PC-3 (cell line): ENCODE data around the gene ATP8A2. TPM values are rescaled to one million over a fixed set of nuclear protein-coding genes. Genes with fewer than 3 reads are reported as not detected.
"Not testable (repeated sequence)": the region's sequence is repeated elsewhere in the genome, so short reads cannot be mapped to it uniquely, and the experiment has no call there.

ENCODE experiments used
- ATAC-seq: fragments of 200-7000 bp; cut with Tn5 transposase; 2 replicates; pipeline ENCODE4 v1.9.1; 2020; ENCODE audit warnings: mild to moderate bottlenecking, moderate library complexity
- BruUV-seq: library from RNA; stranded (reverse); fragments of 400-500 nt; replicated peaks from 2 replicates; lab custom pipeline; 2021; lab: Mats Ljungman, UMichigan
- CTCF ChIA-PET: fragments of 300-600 bp; sonication (Branson Sonifier 250); formaldehyde crosslinking; loops from one replicate; lab custom pipeline; 2022; ENCODE audit warnings: antibody characterized with exemption; lab: Charles Lee
- POLR2A ChIA-PET: fragments of 300-600 bp; sonication (Branson Sonifier 250); formaldehyde crosslinking; loops from one replicate; lab custom pipeline; 2022; ENCODE audit warnings: antibody characterized with exemption; ENCODE audit not compliant: unreplicated experiment; lab: Charles Lee
- DNase-seq: peaks from one replicate; pipeline ENCODE4 v3.0.0-alpha.2; 2015
- H2AFZ ChIP-seq: fragments of 300-600 bp; sonication (generic); 2 replicates; pipeline ENCODE4 v1.6.0; 2016; ENCODE audit warnings: antibody characterized with exemption, low read length
- H3F3A ChIP-seq: fragments of 300-600 bp; sonication (generic); one replicate; pipeline ENCODE4 v1.6.0; 2017; ENCODE audit warnings: antibody characterized with exemption, low read length, control low read depth, mild to moderate bottlenecking; ENCODE audit not compliant: unreplicated experiment
- H3K27ac ChIP-seq: fragments of 300-600 bp; sonication (generic); 2 replicates; pipeline ENCODE4 v1.5.1; 2016; ENCODE audit warnings: mild to moderate bottlenecking, low read length
- H3K27me3 ChIP-seq: fragments of 300-600 bp; sonication (generic); 2 replicates; pipeline ENCODE4 v1.6.1; 2016; ENCODE audit warnings: low read length, mixed read lengths
- H3K36me3 ChIP-seq: fragments of 300-600 bp; sonication (generic); 2 replicates; pipeline ENCODE4 v1.6.1; 2016; ENCODE audit warnings: low read depth, mixed run types, low read length, mixed read lengths
- H3K4me1 ChIP-seq: fragments of 300-600 bp; sonication (generic); 2 replicates; pipeline ENCODE4 v1.5.1; 2016; ENCODE audit warnings: low read length; ENCODE audit not compliant: insufficient read depth
- H3K4me2 ChIP-seq: fragments of 300-600 bp; sonication (generic); 2 replicates; pipeline ENCODE4 v1.6.0; 2016; ENCODE audit warnings: low read length
- H3K4me3 ChIP-seq: fragments of 300-600 bp; sonication (generic); 2 replicates; pipeline ENCODE4 v1.5.1; 2016; ENCODE audit warnings: mild to moderate bottlenecking, low read length, mixed read lengths
- H3K79me2 ChIP-seq: fragments of 300-600 bp; sonication (generic); 2 replicates; pipeline ENCODE4 v1.6.1; 2017; ENCODE audit warnings: low read length, mixed read lengths
- H3K9ac ChIP-seq: fragments of 300-600 bp; sonication (generic); 2 replicates; pipeline ENCODE4 v1.6.0; 2016; ENCODE audit warnings: mild to moderate bottlenecking, low read length
- H3K9me2 ChIP-seq: fragments of 300-600 bp; sonication (generic); replicated peaks from 2 replicates; pipeline ENCODE4 v1.6.1; 2016; ENCODE audit warnings: mixed run types, low read length, mixed read lengths
- H3K9me3 ChIP-seq: fragments of 300-600 bp; sonication (generic); 2 replicates; pipeline ENCODE4 v1.6.1; 2016; ENCODE audit warnings: low read length, mixed read lengths
- H4K20me1 ChIP-seq: fragments of 300-600 bp; sonication (generic); 2 replicates; pipeline ENCODE4 v1.6.1; 2016; ENCODE audit warnings: low read length, mixed read lengths
- EZH2 ChIP-seq: fragments of 300-600 bp; sonication (generic); IDR thresholded peaks from one replicate; pipeline ENCODE4 v1.6.1; 2017; ENCODE audit warnings: antibody characterized with exemption, mild to moderate bottlenecking, low read length; ENCODE audit not compliant: unreplicated experiment
- EZH2phosphoT487 ChIP-seq: fragments of 300-600 bp; sonication (generic); IDR thresholded peaks from 2 replicates; pipeline ENCODE4 v1.6.1; 2018; ENCODE audit warnings: mild to moderate bottlenecking, antibody characterized with exemption, low read length, borderline replicate concordance
- intact Hi-C: fragments of 100-400 bp; cut with micrococcal nuclease; formaldehyde crosslinking; loops from 2 replicates; pipeline ENCODE4 v1.9.0; 2023
- total RNA-seq: library from RNA; depleted of rRNA; stranded (reverse); fragments of >200 nt; gene quantifications from 2 replicates; pipeline ENCODE4 v1.2.3, GENCODE V29; 2014
- TF ChIP-seq, protein P1 (sequence below): fragments of 300-600 bp; sonication (generic); conservative IDR thresholded peaks from 2 replicates; pipeline ENCODE4 v1.5.1; 2017; ENCODE audit warnings: antibody characterized with exemption, low read depth, mild to moderate bottlenecking, low read length

ATP8A2 gene
- total RNA-seq, 1 experiment from 2014 or later: 0.04 TPM

DNA sequence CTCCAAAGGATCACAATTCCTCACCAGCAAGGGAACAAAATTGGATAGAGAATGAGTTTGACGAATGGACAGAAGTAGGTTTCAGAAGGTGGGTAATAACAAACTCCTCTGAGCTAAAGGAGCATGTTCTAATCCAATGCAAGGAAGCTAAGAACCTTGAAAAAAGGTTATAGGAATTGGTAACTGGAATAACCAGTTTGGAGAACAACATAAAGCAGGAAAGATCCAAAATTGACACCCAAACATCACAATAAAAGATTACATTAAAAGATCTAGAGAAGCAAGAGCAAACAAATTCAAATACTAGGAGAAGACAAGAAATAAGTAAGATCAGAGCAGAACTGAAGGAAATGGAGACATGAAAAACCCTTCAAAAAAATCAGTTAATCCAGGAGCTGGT lies 583.2 kb downstream of the ATP8A2 start:
- BruUV-seq, ATAC-seq, POLR2A ChIA-PET, H3K9me3 ChIP-seq, H3K36me3 ChIP-seq, DNase-seq, H3K9ac ChIP-seq, CTCF ChIA-PET, intact Hi-C loops, H3K9me2 ChIP-seq, H4K20me1 ChIP-seq, H3K4me2 ChIP-seq, H3K27me3 ChIP-seq, H3K27ac ChIP-seq, H3K79me2 ChIP-seq, H3F3A ChIP-seq, H2AFZ ChIP-seq, H3K4me3 ChIP-seq: not testable (repeated sequence)
- H3K4me1 ChIP-seq: peaks cover 28% of the 10 kb centered on the region

DNA sequence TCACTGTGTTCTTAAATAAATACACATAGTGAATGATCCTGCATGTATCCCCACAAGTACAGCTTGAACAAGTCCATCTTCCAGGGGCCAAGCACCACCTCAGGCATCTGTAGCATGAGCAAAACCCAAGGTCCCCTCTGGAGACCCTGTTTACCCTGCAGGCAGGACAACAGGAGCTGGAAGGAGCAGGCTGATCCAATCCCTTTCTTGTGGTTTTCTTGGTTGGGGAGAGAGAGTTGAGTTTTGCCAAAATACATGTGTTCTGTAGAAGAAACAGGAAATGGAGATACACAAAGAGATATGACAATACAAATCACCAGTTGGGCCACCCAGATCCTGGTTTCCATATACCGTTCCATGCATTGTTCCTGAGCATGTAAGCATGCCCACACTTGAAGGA lies 587.2 kb downstream of the ATP8A2 start:
- ATAC-seq (no peak), DNase-seq (no peak)
- H3K4me1 ChIP-seq: peaks cover 24% of the 10 kb centered on the region
- H3K27ac ChIP-seq: no peak overlapping the region
- ChIA-PET CTCF (no interaction called here), POLR2A (no interaction called here)
- H3K4me2 ChIP-seq: no peak overlapping the region
- H2AFZ ChIP-seq: no peak overlapping the region
- H3K36me3 ChIP-seq: no peaks in the 10 kb centered on the region
- no peaks in the 10 kb centered on the region for H4K20me1 ChIP-seq
- no TSS peak for BruUV-seq
- H3K27me3 ChIP-seq: no peaks in the 10 kb centered on the region
- TF ChIP-seq, protein P1, sequence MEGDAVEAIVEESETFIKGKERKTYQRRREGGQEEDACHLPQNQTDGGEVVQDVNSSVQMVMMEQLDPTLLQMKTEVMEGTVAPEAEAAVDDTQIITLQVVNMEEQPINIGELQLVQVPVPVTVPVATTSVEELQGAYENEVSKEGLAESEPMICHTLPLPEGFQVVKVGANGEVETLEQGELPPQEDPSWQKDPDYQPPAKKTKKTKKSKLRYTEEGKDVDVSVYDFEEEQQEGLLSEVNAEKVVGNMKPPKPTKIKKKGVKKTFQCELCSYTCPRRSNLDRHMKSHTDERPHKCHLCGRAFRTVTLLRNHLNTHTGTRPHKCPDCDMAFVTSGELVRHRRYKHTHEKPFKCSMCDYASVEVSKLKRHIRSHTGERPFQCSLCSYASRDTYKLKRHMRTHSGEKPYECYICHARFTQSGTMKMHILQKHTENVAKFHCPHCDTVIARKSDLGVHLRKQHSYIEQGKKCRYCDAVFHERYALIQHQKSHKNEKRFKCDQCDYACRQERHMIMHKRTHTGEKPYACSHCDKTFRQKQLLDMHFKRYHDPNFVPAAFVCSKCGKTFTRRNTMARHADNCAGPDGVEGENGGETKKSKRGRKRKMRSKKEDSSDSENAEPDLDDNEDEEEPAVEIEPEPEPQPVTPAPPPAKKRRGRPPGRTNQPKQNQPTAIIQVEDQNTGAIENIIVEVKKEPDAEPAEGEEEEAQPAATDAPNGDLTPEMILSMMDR: no peak
- no peak for TF ChIP-seq EZH2
- TF ChIP-seq EZH2phosphoT487: no peak
- no peaks in the 10 kb centered on the region for H3K9me3 ChIP-seq
- H3K9ac ChIP-seq: no peak overlapping the region
- intact Hi-C loops: no loop called here
- H3K4me3 ChIP-seq: no peak overlapping the region
- no peaks in the 10 kb centered on the region for H3K9me2 ChIP-seq
- H3F3A ChIP-seq: no peaks in the 10 kb centered on the region
- H3K79me2 ChIP-seq: no peaks in the 10 kb centered on the region

DNA sequence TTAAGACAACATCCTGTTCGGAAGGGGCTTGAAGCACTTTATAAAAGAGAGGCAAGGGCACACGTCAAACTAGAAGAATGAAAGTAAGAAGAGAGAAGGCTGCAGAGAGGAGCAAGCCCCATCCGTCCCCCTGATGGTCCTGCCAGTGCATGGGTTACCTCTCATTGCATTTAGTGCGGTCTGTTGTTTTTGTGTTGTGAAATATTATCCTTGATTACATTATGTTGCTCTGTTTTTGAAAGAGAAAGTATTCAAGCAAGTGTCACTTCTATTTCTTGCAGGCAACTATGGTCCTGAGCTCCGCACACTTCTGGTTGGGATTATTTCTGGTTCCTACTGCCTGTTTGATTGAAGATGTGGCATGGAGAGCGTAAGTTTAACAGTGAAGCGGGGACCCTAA lies 589.5 kb downstream of the ATP8A2 start:
- ChIA-PET POLR2A (no interaction called here), CTCF (no interaction called here)
- Histone ChIP-seq H3K36me3 (no peaks in the 10 kb centered on the region), H3K79me2 (no peaks in the 10 kb centered on the region), H4K20me1 (no peaks in the 10 kb centered on the region), H3K27ac (no peak overlapping the region), H3K9ac (no peak overlapping the region), H3K4me1 (peaks cover 30% of the 10 kb centered on the region), H3K27me3 (no peaks in the 10 kb centered on the region), H3K4me3 (no peak overlapping the region), H3F3A (no peaks in the 10 kb centered on the region), H3K9me2 (no peaks in the 10 kb centered on the region), H3K9me3 (no peaks in the 10 kb centered on the region), H3K4me2 (no peak overlapping the region), H2AFZ (no peak overlapping the region)
- no TSS peak for BruUV-seq
- TF ChIP-seq, protein P1: no peak
- TF ChIP-seq EZH2phosphoT487 (no peak), EZH2 (no peak)
- ATAC-seq: no peak
- no peak for DNase-seq
- intact Hi-C loops: loop anchor here (5.0 kb wide), 1 partner anchor 59 kb away; no protein-coding TSS in a partner anchor
